AG09309 (cell line): ENCODE data around the gene HOXD3.

Source experiments
- DNase-seq: peaks from one replicate; pipeline ENCODE4 v3.0.0-alpha.2; 2010; ENCODE audit warnings: low read depth
- H3K4me3 ChIP-seq: 2 replicates; pipeline ENCODE4 v1.5.1; 2011; ENCODE audit warnings: mild to moderate bottlenecking, low read depth, low read length, moderate library complexity; ENCODE audit not compliant: control insufficient read depth
- CTCF ChIP-seq: IDR thresholded peaks from 2 replicates; pipeline ENCODE4 v1.5.1; 2011; ENCODE audit warnings: mild to moderate bottlenecking, low read depth, low read length, inconsistent platforms; ENCODE audit not compliant: insufficient read depth, control insufficient read depth; ENCODE audit errors: missing control alignments

HOXD3 gene

DNA sequence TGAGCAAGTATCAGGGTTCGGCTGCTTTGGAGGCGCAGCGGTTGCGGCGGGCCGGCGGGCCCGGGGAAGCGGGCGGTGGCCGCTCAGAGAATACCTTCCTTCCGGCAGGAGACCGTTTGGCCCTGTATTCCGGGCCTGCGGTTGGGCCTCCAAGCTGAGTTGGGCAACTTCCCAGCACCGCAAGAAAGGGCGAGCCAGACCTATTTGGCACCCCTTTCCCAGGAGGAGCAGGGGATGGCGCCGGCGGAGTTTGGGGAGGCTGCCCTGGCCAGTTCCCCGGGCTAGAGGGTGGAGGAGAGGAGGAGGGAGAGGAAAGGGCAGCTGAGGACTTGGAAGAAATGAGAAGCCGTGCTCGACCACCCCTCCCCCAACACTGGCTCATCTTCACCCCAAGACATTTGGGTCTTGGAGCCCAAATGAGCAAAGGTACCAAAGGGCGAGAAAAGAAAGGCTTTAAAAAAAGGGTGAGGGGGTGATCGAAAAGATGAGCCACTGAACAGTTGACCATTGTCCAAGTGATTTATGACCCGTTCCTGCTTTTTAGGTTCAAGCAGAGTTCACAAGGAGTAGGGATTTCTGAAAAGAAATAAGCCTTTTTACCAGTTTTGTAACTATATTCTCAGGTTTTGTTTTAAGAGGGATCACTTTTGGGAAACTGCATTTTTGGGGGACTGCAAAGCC is 8.4 kb downstream of the HOXD3 start:
- DNase-seq = no peak
- H3K4me3 ChIP-seq = no peak overlapping the region
- TF ChIP-seq CTCF = no peak

- DNase-seq = no peak
- no peak for TF ChIP-seq CTCF
- H3K4me3 ChIP-seq = no peak overlapping the region
Observed at GRCh38 chr2:176166272-176166671, 9.2 kb downstream of the HOXD3 start.

DNA sequence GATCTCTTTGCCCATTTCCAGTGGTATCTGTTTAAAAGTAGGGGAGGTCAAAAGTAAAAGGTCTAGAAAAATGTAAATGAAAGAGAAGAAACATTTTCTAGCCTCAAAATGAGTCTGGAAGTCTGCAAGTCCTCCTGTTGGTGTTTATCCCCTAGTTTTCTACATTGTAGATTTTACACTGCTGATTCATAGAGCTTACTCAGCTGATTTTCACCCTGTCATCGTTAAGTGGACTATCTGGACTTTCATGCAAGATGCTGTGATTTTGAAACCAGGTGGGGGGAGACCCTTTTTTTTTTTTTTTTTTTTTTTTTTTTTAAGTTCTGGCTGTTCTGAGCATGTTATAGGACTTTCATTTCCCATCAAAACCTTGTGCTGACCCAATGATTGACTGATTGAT is 10.3 kb downstream of the HOXD3 start:
- no peak for TF ChIP-seq CTCF
- DNase-seq = no peak
- no peak overlapping the region for H3K4me3 ChIP-seq

DNA sequence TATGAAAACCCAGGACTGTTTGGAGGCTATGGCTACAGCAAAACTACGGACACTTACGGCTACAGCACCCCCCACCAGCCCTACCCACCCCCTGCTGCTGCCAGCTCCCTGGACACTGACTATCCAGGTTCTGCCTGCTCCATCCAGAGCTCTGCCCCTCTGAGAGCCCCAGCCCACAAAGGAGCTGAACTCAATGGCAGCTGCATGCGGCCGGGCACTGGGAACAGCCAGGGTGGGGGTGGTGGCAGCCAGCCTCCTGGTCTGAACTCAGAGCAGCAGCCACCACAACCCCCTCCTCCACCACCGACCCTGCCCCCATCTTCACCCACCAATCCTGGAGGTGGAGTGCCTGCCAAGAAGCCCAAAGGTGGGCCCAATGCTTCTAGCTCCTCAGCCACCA is 12.1 kb downstream of the HOXD3 start:
- no peak overlapping the region for H3K4me3 ChIP-seq
- DNase-seq = no peak
- no peak for TF ChIP-seq CTCF

GRCh38 chr2:176169711-176170110 is 12.6 kb downstream of the HOXD3 start:
- no peak for DNase-seq
- H3K4me3 ChIP-seq = no peak overlapping the region
- no peak for TF ChIP-seq CTCF

DNA sequence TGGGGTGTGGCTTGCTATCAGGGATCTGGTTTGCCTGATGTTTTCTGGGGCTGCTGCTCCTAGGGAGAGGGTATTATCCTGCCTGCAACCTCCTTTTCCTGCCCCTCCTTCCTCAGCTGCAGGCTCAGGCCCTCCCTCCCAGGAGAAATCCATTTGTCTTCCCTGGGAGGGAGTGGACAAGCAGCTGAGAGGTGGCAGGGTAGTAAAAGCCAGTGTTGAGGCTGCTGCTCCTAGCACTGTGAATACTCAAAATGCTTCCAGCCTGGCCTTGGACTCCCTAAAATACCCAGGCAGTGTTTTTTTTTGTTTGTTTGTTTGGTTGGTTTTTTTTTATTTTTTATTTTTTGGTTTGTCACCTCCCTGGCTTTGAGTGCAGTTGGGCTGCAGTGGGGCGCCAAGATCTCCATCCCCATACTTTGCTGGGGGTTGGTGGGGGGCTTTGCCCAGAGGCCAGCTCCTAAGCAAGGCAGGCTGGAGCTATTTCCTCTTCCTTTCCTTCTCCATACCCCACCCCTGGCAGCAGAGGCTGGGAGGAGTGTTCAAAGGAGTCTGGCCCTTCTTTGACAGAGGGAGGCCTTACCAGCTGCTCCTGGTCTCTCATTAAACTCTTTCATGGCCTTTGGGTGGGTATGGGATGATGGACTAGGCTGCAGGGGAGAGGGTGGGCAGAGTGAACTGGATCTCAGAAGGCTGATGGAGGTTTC is 13.6 kb downstream of the HOXD3 start:
- no peak for TF ChIP-seq CTCF
- DNase-seq = no peak
- no peak overlapping the region for H3K4me3 ChIP-seq
